Measurements from ENCODE around the gene EDAR. TPM values are rescaled to one million over a fixed set of nuclear protein-coding genes. Genes with fewer than 3 reads are reported as not detected.
A peak's percentile ranks its signal among the peaks of the same experiment; 100 is the strongest.

The EDAR gene
- total RNA-seq, 2 donors from 2014 or later, result not detected

- DNase-seq, result peak; percentile 68
- Histone ChIP-seq H3K9ac (ENCODE audit: extremely low read depth, low read length, poor library complexity, severe bottlenecking) (no peak overlapping the region), H3K4me3 (ENCODE audit: low read length) (no peak overlapping the region), H3K4me1 (ENCODE audit: control insufficient read depth, insufficient read depth, low read length) (no peaks in the 10 kb centered on the region), H3K36me3 (ENCODE audit: control insufficient read depth, insufficient read depth, low read length) (no peaks in the 10 kb centered on the region), H3K27ac (ENCODE audit: low read depth, low read length) (no peak overlapping the region), H3K9me3 (ENCODE audit: control insufficient read depth, low read length) (peaks cover 1% of the 10 kb centered on the region), H3K27me3 (ENCODE audit: control insufficient read depth, insufficient read depth, low read length, poor library complexity, severe bottlenecking) (peaks cover 13% of the 10 kb centered on the region)
- Mint-ChIP-seq H3K4me3 (no peak overlapping the region), H3K36me3 (ENCODE audit: low read depth) (no peaks in the 10 kb centered on the region), H3K9me3 (peaks cover 3% of the 10 kb centered on the region), H3K4me1 (peaks cover 23% of the 10 kb centered on the region), H3K27me3 (ENCODE audit: insufficient read depth) (peaks cover 14% of the 10 kb centered on the region), H3K27ac (no peak overlapping the region)
- TF ChIP-seq CTCF (conservative IDR thresholded peaks at IDR 0.05), result peak; percentile 35
- WGBS, 2 experiments (ENCODE audit: insufficient coverage in 1 of 2, insufficient read length in 1 of 2), result 84 to 100% methylated on average over 3 to 5 of the region's 5 CpGs
Measured at GRCh38 chr2:109027702-109028101, 38.7 kb upstream of the EDAR start.

GRCh38 chr2:109024477-109024876 is 35.5 kb upstream of the EDAR start:
- peak; percentile 17 for DNase-seq
- H3K36me3 ChIP-seq (ENCODE audit: control insufficient read depth, insufficient read depth, low read length), result no peaks in the 10 kb centered on the region
- H3K4me1 ChIP-seq (ENCODE audit: control insufficient read depth, insufficient read depth, low read length), result peaks cover 7% of the 10 kb centered on the region
- no peak overlapping the region for H3K4me3 Mint-ChIP-seq
- H3K9me3 Mint-ChIP-seq, result no peaks in the 10 kb centered on the region
- no peaks in the 10 kb centered on the region for H3K36me3 Mint-ChIP-seq (ENCODE audit: low read depth)
- H3K9me3 ChIP-seq (ENCODE audit: control insufficient read depth, low read length), result no peaks in the 10 kb centered on the region
- H3K27me3 Mint-ChIP-seq (ENCODE audit: insufficient read depth), result peaks cover under 1% of the 10 kb centered on the region
- no peak overlapping the region for H3K27ac ChIP-seq (ENCODE audit: low read depth, low read length)
- 88 to 100% methylated on average over 1 to 2 of the region's 3 CpGs for WGBS, 2 experiments (ENCODE audit: insufficient coverage in 1 of 2, insufficient read length in 1 of 2)
- H3K4me3 ChIP-seq (ENCODE audit: low read length), result no peak overlapping the region
- H3K27me3 ChIP-seq (ENCODE audit: control insufficient read depth, insufficient read depth, low read length, poor library complexity, severe bottlenecking), result no peaks in the 10 kb centered on the region
- H3K4me1 Mint-ChIP-seq, result peaks cover 22% of the 10 kb centered on the region
- H3K9ac ChIP-seq (ENCODE audit: extremely low read depth, low read length, poor library complexity, severe bottlenecking), result no peak overlapping the region
- TF ChIP-seq CTCF (conservative IDR thresholded peaks at IDR 0.05), result no peak
- H3K27ac Mint-ChIP-seq, result no peak overlapping the region

GRCh38 chr2:109021895-109022300 is 32.9 kb upstream of the EDAR start:
- no peaks in the 10 kb centered on the region for H3K9me3 ChIP-seq (ENCODE audit: control insufficient read depth, low read length)
- Mint-ChIP-seq H3K36me3 (ENCODE audit: low read depth) (no peaks in the 10 kb centered on the region), H3K4me1 (peaks cover 14% of the 10 kb centered on the region), H3K27me3 (ENCODE audit: insufficient read depth) (peaks cover 1% of the 10 kb centered on the region), H3K27ac (no peak overlapping the region), H3K4me3 (no peak overlapping the region), H3K9me3 (no peaks in the 10 kb centered on the region)
- no peak overlapping the region for H3K4me3 ChIP-seq (ENCODE audit: low read length)
- no peaks in the 10 kb centered on the region for H3K36me3 ChIP-seq (ENCODE audit: control insufficient read depth, insufficient read depth, low read length)
- H3K27ac ChIP-seq (ENCODE audit: low read depth, low read length), result no peak overlapping the region
- no peak for DNase-seq
- H3K9ac ChIP-seq (ENCODE audit: extremely low read depth, low read length, poor library complexity, severe bottlenecking), result no peak overlapping the region
- H3K27me3 ChIP-seq (ENCODE audit: control insufficient read depth, insufficient read depth, low read length, poor library complexity, severe bottlenecking), result no peaks in the 10 kb centered on the region
- peaks cover 10% of the 10 kb centered on the region for H3K4me1 ChIP-seq (ENCODE audit: control insufficient read depth, insufficient read depth, low read length)
- 95% methylated on average over 8 to 13 of the region's 13 CpGs for WGBS, 2 experiments (ENCODE audit: insufficient coverage in 1 of 2, insufficient read length in 1 of 2)
- no peak for TF ChIP-seq CTCF (conservative IDR thresholded peaks at IDR 0.05)
